ENCODE measurements around the gene ARL17A. TPM values are rescaled to one million over a fixed set of nuclear protein-coding genes. Genes with fewer than 3 reads are reported as not detected.
"Not testable (repeated sequence)": the region's sequence is repeated elsewhere in the genome, so short reads cannot be mapped to it uniquely, and the experiment has no call there.

ARL17A gene
- total RNA-seq, 1 donor from 2014 or later = 28.3 TPM

- intact Hi-C loops (cut with micrococcal nuclease) = not testable (repeated sequence)
Measured at GRCh38 chr17:46548607-46549006, 30.9 kb downstream of the ARL17A start.

- intact Hi-C loops (cut with micrococcal nuclease) = not testable (repeated sequence)
Measured at GRCh38 chr17:46534716-46535115, 44.8 kb downstream of the ARL17A start.

GRCh38 chr17:46512168-46512567 is 67.3 kb downstream of the ARL17A start, which contains the start of gene LRRC37A2:
Gene LRRC37A2 (plus strand): TSS chr17:46512468. CDS start chr17:46512713, 245 bp downstream.
- intact Hi-C loops (cut with micrococcal nuclease) = not testable (repeated sequence)

GRCh38 chr17:46505896-46506295 is 73.6 kb downstream of the ARL17A start:
- intact Hi-C loops (cut with micrococcal nuclease) = not testable (repeated sequence)

- intact Hi-C loops (cut with micrococcal nuclease) = not testable (repeated sequence)
Measured at GRCh38 chr17:46499437-46500139, 79.9 kb downstream of the ARL17A start.

GRCh38 chr17:46492021-46492420 is 87.5 kb downstream of the ARL17A start:
- intact Hi-C loops (cut with micrococcal nuclease) = not testable (repeated sequence)

- intact Hi-C loops (cut with micrococcal nuclease) = not testable (repeated sequence)
Measured at GRCh38 chr17:46481310-46481709, 98.2 kb downstream of the ARL17A start.

GRCh38 chr17:46478823-46479222 is 100.7 kb downstream of the ARL17A start:
- intact Hi-C loops (cut with micrococcal nuclease) = not testable (repeated sequence)

- intact Hi-C loops (cut with micrococcal nuclease) = not testable (repeated sequence)
Measured at GRCh38 chr17:46475583-46475982, 103.9 kb downstream of the ARL17A start.

- intact Hi-C loops (cut with micrococcal nuclease) = not testable (repeated sequence)
Measured at GRCh38 chr17:46474489-46474888, 105.0 kb downstream of the ARL17A start.

- intact Hi-C loops (cut with micrococcal nuclease) = not testable (repeated sequence)
Measured at GRCh38 chr17:46467618-46468017, 111.9 kb downstream of the ARL17A start.

Other genes with a start within 250 kb of the ARL17A start
- gene ARL17B, start 217.9 kb downstream of the ARL17A start, total RNA-seq = 18.4 and 21.8 TPM in 2 replicates
- gene LRRC37A2, start 67.2 kb downstream of the ARL17A start, total RNA-seq = 9.6 and 10.1 TPM in 2 replicates
- 36.9 and 40.4 TPM in 2 replicates for gene NSF, start 11.0 kb upstream of the ARL17A start, total RNA-seq
- gene WNT3, start 239.0 kb upstream of the ARL17A start, total RNA-seq = not detected in 2 replicates